ENCODE measurements around the gene C2orf78.

DNA sequence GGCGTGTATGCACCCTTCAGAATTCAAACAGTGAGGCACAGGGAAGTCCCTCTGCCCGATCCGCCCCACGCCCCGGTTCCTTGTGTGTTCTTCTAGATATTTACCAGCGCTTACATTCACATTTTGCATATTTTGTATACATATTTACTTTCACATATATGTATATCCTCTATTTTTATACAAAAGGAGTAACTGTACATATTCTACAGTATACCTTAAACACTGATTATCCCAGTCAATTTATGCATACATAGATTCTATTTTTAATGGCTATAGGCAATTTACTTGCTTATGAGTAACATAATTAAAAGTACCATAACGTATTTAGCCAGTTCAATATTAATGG, 3.8 kb upstream of the C2orf78 start:
- TF ChIP-seq, protein P1, sequence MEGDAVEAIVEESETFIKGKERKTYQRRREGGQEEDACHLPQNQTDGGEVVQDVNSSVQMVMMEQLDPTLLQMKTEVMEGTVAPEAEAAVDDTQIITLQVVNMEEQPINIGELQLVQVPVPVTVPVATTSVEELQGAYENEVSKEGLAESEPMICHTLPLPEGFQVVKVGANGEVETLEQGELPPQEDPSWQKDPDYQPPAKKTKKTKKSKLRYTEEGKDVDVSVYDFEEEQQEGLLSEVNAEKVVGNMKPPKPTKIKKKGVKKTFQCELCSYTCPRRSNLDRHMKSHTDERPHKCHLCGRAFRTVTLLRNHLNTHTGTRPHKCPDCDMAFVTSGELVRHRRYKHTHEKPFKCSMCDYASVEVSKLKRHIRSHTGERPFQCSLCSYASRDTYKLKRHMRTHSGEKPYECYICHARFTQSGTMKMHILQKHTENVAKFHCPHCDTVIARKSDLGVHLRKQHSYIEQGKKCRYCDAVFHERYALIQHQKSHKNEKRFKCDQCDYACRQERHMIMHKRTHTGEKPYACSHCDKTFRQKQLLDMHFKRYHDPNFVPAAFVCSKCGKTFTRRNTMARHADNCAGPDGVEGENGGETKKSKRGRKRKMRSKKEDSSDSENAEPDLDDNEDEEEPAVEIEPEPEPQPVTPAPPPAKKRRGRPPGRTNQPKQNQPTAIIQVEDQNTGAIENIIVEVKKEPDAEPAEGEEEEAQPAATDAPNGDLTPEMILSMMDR (IDR thresholded peaks at IDR 0.05; ENCODE audit: insufficient read depth, low read depth, low read length) = no peak
- no peak for TF ChIP-seq EZH2 (IDR thresholded peaks at IDR 0.05; ENCODE audit: insufficient read depth, low read length)
